HUES64 (cell line): ENCODE results near the gene SNHG17.

ENCODE experiments used
- H3K27ac ChIP-seq: 2 replicates; pipeline ENCODE4 v1.7.0; 2013; ENCODE audit warnings: low read depth, low read length, inconsistent platforms
- H3K27me3 ChIP-seq: 2 replicates; pipeline ENCODE4 v1.6.1; 2013; ENCODE audit warnings: mild to moderate bottlenecking, low read length; ENCODE audit not compliant: insufficient read depth
- H3K36me3 ChIP-seq: 2 replicates; pipeline ENCODE4 v1.6.1; 2013; ENCODE audit warnings: mild to moderate bottlenecking, low read length; ENCODE audit not compliant: insufficient read depth
- H3K4me1 ChIP-seq: 2 replicates; pipeline ENCODE4 v1.6.1; 2013; ENCODE audit warnings: mild to moderate bottlenecking, low read length, moderate library complexity; ENCODE audit not compliant: insufficient read depth
- H3K4me3 ChIP-seq: 2 replicates; pipeline ENCODE4 v1.5.1; 2013; ENCODE audit warnings: mild to moderate bottlenecking, low read length, moderate library complexity
- H3K9ac ChIP-seq: 2 replicates; pipeline ENCODE4 v1.6.1; 2013; ENCODE audit warnings: mild to moderate bottlenecking, low read depth, low read length
- H3K9me3 ChIP-seq: 2 replicates; pipeline ENCODE4 v1.6.1; 2013; ENCODE audit warnings: low read depth, low read length; ENCODE audit not compliant: insufficient read depth
- WGBS: fragments of 150-250, 120-280 bp; methylation state at CpG from one replicate; pipeline ENCODE4 v1.1.7; 2013; ENCODE audit warnings: missing lambda C conversion rate; 5-methylcytosine and 5-hydroxymethylcytosine counted together

SNHG17 gene

GRCh38 chr20:38430679-38431325, 4.3 kb downstream of the SNHG17 start:
- no peaks in the 10 kb centered on the region for H3K27me3 ChIP-seq
- no peak overlapping the region for H3K9ac ChIP-seq
- no peak overlapping the region for H3K4me3 ChIP-seq
- WGBS = 93% methylated on average over 8 of the region's 8 CpGs
- no peaks in the 10 kb centered on the region for H3K4me1 ChIP-seq
- H3K36me3 ChIP-seq = peaks cover 87% of the 10 kb centered on the region
- no peaks in the 10 kb centered on the region for H3K9me3 ChIP-seq
- no peak overlapping the region for H3K27ac ChIP-seq

- Histone ChIP-seq H3K4me1 (no peaks in the 10 kb centered on the region), H3K27ac (no peak overlapping the region), H3K9me3 (no peaks in the 10 kb centered on the region), H3K4me3 (no peak overlapping the region), H3K9ac (no peak overlapping the region), H3K27me3 (no peaks in the 10 kb centered on the region), H3K36me3 (peaks cover 100% of the 10 kb centered on the region)
- 86% methylated on average over 3 of the region's 3 CpGs for WGBS
These were observed 5.8 kb downstream of the SNHG17 start for GRCh38 chr20:38429301-38429700.

- H3K9me3 ChIP-seq = no peaks in the 10 kb centered on the region
- H3K27ac ChIP-seq = no peak overlapping the region
- WGBS = 96% methylated on average over 3 of the region's 3 CpGs
- no peak overlapping the region for H3K4me3 ChIP-seq
- H3K9ac ChIP-seq = no peak overlapping the region
- H3K27me3 ChIP-seq = no peaks in the 10 kb centered on the region
- H3K4me1 ChIP-seq = no peaks in the 10 kb centered on the region
- peaks cover 100% of the 10 kb centered on the region for H3K36me3 ChIP-seq
These were observed 6.3 kb downstream of the SNHG17 start for GRCh38 chr20:38428800-38429199.

- no peak overlapping the region for H3K4me3 ChIP-seq
- no peaks in the 10 kb centered on the region for H3K9me3 ChIP-seq
- no peaks in the 10 kb centered on the region for H3K4me1 ChIP-seq
- no peak overlapping the region for H3K9ac ChIP-seq
- H3K27ac ChIP-seq = no peak overlapping the region
- WGBS = 95% methylated on average over 5 of the region's 5 CpGs
- H3K27me3 ChIP-seq = no peaks in the 10 kb centered on the region
- H3K36me3 ChIP-seq = peaks cover 99% of the 10 kb centered on the region
These were observed 7.5 kb downstream of the SNHG17 start for GRCh38 chr20:38427655-38428023.

- 89% methylated on average over 15 of the region's 15 CpGs for WGBS
- no peak overlapping the region for H3K9ac ChIP-seq
- no peak overlapping the region for H3K4me3 ChIP-seq
- no peaks in the 10 kb centered on the region for H3K27me3 ChIP-seq
- H3K9me3 ChIP-seq = no peaks in the 10 kb centered on the region
- H3K27ac ChIP-seq = no peak overlapping the region
- H3K4me1 ChIP-seq = no peaks in the 10 kb centered on the region
- peaks cover 99% of the 10 kb centered on the region for H3K36me3 ChIP-seq
These were observed 8.9 kb downstream of the SNHG17 start for GRCh38 chr20:38426006-38426897.

- H3K27ac ChIP-seq = no peak overlapping the region
- no peaks in the 10 kb centered on the region for H3K4me1 ChIP-seq
- no peak overlapping the region for H3K9ac ChIP-seq
- no peaks in the 10 kb centered on the region for H3K9me3 ChIP-seq
- H3K27me3 ChIP-seq = no peaks in the 10 kb centered on the region
- no peak overlapping the region for H3K4me3 ChIP-seq
- WGBS = 96% methylated on average over 1 of the region's 1 CpG
- H3K36me3 ChIP-seq = peaks cover 99% of the 10 kb centered on the region
These were observed 10.7 kb downstream of the SNHG17 start for GRCh38 chr20:38424401-38424800.

GRCh38 chr20:38423541-38423940, 11.6 kb downstream of the SNHG17 start:
- Histone ChIP-seq H3K27me3 (no peaks in the 10 kb centered on the region), H3K36me3 (peaks cover 99% of the 10 kb centered on the region), H3K4me3 (no peak overlapping the region), H3K27ac (no peak overlapping the region), H3K4me1 (no peaks in the 10 kb centered on the region), H3K9me3 (no peaks in the 10 kb centered on the region), H3K9ac (no peak overlapping the region)
- WGBS = 96% methylated on average over 4 of the region's 4 CpGs

- Histone ChIP-seq H3K9ac (no peak overlapping the region), H3K36me3 (peaks cover 88% of the 10 kb centered on the region), H3K4me3 (no peak overlapping the region), H3K27ac (no peak overlapping the region), H3K9me3 (no peaks in the 10 kb centered on the region), H3K27me3 (no peaks in the 10 kb centered on the region), H3K4me1 (no peaks in the 10 kb centered on the region; the same call in 1 of the 2 replicates)
- 80% methylated on average over 10 of the region's 10 CpGs for WGBS
These were observed 13.2 kb downstream of the SNHG17 start for GRCh38 chr20:38421915-38422314.

- Histone ChIP-seq H3K9me3 (no peaks in the 10 kb centered on the region), H3K4me1 (peaks cover 7% of the 10 kb centered on the region), H3K4me3 (no peak overlapping the region), H3K36me3 (peaks cover 74% of the 10 kb centered on the region), H3K27ac (no peak overlapping the region), H3K9ac (no peak overlapping the region), H3K27me3 (no peaks in the 10 kb centered on the region)
- 94% methylated on average over 9 of the region's 9 CpGs for WGBS
These were observed 14.6 kb downstream of the SNHG17 start for GRCh38 chr20:38420388-38421085.

- 91% methylated on average over 4 of the region's 4 CpGs for WGBS
These were observed 16.5 kb downstream of the SNHG17 start for GRCh38 chr20:38418509-38419204.

More at GRCh38 chr20:38418509-38419204, 16.5 kb downstream of the SNHG17 start:
- H3K27ac ChIP-seq = no peak overlapping the region
- H3K4me1 ChIP-seq = peaks cover 7% of the 10 kb centered on the region
- no peak overlapping the region for H3K9ac ChIP-seq
- H3K9me3 ChIP-seq = no peaks in the 10 kb centered on the region
- H3K27me3 ChIP-seq = no peaks in the 10 kb centered on the region
- no peak overlapping the region for H3K4me3 ChIP-seq
- peaks cover 65% of the 10 kb centered on the region for H3K36me3 ChIP-seq
